GM21367 (cell line): ENCODE data around the gene POU4F3.

Experiments used
- ATAC-seq: cut with Tn5 transposase; IDR thresholded peaks from one replicate; pipeline ENCODE4 v1.9.1; 2021; ENCODE audit not compliant: unreplicated experiment

The POU4F3 gene

DNA sequence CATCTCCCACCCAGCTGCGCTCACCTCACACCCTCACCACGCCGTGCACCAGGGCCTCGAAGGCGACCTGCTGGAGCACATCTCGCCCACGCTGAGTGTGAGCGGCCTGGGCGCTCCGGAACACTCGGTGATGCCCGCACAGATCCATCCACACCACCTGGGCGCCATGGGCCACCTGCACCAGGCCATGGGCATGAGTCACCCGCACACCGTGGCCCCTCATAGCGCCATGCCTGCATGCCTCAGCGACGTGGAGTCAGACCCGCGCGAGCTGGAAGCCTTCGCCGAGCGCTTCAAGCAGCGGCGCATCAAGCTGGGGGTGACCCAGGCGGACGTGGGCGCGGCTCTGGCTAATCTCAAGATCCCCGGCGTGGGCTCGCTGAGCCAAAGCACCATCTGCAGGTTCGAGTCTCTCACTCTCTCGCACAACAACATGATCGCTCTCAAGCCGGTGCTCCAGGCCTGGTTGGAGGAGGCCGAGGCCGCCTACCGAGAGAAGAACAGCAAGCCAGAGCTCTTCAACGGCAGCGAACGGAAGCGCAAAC, 1.1 kb downstream of the POU4F3 start:
- ATAC-seq = no peak

DNA sequence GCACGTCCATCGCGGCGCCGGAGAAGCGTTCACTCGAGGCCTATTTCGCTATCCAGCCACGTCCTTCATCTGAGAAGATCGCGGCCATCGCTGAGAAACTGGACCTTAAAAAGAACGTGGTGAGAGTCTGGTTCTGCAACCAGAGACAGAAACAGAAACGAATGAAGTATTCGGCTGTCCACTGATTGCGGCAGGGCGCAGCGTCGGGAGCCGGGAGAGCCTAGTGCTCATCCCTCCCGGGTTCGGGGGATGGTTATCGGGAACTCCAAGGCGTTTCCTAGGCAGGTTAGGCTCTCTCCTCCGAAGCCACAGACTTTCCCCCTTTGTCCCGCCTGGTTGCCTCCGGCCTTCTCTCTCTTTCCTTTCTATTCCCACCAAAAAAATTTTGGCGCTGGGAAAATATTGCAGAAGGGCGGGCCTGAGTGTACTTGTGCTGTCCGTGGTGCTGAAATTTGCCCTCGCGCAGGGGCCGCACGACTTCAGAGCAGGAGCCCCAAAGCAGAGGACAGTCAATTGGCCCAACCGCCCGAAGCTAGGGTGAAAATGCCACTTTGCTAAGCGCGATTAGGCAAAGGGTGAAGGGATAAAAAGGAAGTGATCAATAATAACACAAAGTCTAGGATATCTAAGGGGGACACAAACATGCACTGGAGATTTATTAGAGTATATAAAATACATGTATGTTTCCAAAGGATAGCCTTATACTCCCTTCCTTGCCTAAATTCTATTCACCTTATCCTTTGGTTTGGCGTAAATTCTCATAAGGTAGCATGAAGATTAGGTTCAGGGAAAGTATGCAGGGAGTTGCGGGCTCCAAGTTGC, 1.8 kb downstream of the POU4F3 start:
- ATAC-seq = no peak

DNA sequence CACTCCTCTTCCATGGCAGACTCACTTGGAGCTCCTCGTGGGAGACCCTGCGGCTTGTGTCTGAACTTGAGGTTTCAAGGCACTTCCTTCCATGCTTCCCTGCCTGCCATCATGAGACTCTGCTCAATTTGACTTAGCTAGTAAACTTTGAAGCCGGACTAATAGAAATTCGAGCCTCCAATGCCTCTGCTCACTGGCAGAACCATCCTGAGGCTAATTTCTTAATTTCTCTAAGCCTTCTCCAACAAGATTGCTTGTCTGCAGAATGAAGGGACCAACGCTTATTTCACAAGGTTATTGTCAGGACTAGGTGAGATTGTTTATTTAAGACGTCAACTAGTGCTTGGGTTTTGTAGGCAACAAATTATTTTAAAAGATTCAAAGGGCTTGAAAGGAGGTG, 3.2 kb downstream of the POU4F3 start:
- ATAC-seq = no peak

DNA sequence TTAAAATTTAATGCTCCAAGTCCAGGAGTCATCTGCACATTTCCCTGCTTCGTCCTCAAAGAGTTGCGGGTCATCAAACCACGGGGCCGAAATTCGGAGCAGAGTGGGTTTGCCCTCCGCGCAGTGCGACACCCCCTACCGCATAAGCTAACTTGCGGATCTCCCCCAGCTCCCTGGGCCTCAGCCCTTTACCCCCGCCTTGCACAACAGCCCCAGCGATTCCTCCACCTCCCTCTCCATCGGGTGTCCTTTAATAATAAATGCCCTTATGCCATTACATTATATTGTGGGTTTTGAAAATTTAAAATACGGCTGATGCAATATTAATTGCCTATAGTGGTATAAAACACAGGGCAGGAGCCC, 3.9 kb downstream of the POU4F3 start:
- no peak for ATAC-seq

DNA sequence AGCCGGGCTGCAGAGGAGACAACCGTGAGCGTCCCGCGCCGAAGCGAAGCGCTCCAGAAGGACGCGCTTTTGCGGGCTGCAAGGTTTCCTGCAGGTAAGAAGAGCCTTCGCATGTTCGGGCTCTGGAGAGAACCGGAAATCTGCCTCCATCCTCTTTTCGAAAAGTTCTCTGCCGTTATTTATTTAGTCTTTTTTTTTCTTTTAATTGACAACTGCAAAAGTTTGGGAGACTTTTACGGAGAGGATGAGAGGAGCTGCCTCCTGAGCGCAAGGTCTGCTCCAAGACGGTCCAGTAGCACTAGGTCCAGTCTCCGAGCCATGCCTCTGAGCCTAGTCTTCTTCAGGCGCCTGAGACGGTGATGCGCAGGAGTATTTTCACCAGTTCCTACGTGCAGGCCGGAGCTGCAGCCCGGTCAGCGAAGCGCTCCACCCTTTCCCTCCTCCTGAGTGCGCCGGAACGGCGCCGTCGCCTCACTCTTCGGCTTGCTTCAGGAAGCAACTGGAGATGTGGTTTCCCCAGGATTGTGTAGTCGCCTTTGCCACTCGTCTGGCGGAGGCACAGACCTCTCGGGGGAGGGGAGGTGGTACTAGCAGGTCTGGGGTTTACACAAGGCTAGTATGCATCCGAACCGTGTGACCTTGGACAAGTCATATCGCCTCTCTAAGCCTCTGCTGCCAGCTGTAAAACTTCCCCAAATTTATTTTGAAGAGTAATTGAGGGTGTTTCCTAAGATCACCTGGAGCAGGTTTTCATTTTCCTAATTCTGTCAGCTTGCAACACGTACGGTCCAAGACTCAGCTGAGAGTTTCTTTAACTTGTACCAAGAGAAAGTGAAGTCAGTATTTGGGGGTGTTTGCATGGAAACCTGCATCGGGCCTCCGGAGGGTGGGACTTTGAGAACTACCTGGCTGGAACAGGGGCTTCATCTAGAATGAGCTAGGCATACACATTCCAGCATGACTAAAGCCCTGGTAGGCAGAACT, 4.5 kb downstream of the POU4F3 start:
- ATAC-seq = no peak

DNA sequence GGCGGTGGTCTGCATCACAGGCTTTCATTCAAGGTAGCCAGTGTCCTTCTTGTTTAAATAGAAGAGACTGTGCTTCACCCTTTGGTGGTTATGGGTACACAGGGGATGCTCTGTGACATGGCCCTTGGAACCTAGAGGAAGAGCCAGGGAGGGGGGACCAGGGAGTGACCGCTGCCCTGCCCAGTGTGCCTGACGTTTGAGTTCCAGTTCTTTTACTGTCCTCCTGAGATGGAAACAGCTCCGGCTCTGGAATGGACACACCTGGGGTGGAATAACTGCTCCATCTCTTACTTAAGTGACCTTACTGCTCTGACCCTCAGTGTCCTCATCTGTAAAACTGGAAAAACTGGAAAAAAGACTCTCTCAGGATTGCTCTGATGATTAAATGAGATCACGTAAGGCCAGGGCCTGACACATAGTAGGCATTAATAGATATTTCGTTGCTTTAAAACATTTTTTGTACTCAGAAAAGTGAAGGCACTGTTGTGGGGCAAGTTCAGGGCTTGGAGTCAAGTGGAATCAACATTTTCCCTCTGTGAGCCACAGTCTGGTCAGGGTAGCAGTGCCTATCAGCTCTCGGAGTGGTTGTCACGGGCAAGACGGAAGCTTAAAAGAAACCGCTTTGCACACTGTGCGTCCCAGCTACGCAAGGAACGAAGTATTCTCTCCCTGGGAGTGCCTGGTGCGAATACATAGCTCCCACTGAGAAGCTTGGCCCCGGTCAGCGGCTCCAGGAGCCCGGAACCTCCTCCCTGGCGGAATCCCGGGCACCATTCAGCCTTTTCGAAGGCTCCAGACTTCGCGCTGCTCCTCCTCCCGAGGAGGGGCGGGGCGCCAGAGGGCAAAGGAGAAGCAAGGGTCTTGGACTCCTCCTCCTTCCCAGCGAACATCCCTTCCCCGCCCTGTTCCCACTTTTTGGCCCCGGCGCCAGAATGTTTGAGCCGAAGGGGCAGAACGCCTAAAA, 5.8 kb downstream of the POU4F3 start:
- ATAC-seq = no peak

DNA sequence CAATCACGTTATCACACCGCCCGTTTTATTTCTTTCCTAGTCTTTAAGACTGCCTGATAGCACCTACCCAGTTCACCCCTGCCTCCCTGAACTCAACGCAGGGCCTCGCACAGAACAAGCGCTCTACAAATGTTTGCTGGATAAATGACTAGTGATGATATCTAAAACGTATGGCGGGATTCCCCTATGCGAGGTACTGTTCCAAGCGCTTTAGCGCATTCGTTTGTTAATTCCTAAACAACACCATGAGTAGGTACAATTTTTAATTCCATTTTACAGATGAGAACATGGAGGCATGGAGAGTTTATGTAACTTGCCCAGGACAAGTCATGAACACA, 6.6 kb downstream of the POU4F3 start:
- ATAC-seq = no peak

DNA sequence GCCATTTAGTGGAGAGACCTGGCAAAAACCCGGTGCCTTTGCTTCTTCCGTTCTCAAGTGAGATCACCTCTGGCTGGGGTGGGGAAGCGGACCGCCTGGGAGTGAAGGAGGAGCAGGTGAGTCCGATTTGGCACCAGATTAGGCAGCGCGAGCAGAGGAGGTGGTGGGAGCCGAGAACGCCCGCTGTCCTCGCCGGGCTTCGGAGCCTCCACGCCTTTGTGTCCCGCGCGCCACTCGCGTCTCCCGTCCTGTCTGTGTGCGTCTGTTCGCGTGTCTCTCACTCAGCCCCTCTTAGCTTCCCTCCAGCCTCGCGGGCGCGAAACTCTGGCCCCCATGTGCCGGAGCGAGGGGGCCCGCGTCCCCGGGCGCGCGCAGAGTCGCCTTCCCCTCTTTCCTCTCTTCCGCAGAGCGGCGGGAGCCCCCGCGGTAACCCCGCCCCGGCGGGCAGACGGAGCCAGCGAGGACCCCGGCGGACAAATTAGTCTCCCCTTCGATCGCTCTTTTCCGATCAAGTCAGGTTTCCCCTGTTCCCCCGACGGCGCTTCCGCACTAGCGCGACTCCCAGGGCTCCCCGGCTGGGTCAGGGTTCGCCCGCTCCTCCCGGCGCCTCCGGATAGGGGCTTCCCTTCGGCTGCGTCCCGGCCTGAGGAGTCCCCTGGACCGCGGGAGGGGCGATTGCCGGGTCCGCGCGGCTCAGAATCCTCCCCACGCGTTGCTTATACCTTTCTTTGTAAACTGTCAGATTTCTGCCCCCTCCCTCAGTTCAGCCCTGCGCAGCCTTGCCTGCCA, 7.1 kb downstream of the POU4F3 start:
- ATAC-seq = no peak

DNA sequence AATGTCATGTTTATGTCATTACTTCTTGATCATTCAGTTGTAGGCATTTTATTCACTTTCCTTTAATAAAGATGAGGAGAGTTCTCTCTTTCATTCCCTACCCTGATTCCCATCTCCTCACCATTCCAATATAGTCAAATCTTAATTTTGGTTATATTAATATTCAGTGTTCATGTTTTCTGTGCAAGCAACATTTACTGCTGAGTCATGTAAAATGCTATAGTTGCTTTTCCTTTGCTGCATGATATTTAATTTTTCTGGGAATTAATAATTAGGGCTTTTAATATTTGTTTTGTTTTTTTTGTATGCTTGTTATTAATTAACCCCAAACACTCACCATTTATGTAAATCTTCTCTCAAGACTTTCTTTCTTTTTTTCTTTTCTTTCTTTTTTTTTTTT, 18.5 kb downstream of the POU4F3 start:
- no peak for ATAC-seq

DNA sequence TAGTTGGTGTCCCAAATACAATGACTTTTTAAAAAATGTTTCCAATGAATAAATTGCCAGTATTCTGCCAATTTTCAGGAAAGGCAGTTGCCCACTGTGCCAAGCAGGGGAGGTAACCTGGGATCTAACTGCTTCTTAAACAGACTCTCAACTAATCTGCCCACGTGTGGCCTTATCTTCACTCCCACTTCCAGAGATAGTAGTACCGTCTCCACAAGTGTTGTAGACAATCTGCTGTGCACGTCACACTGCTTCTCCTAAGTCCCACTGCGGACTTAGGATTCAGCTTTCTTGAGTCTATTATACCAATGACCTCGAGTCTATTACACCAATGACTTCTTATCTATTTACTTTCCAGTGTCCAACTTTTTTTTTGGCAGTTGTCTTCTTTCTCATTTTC, 21.2 kb downstream of the POU4F3 start:
- no peak for ATAC-seq

DNA sequence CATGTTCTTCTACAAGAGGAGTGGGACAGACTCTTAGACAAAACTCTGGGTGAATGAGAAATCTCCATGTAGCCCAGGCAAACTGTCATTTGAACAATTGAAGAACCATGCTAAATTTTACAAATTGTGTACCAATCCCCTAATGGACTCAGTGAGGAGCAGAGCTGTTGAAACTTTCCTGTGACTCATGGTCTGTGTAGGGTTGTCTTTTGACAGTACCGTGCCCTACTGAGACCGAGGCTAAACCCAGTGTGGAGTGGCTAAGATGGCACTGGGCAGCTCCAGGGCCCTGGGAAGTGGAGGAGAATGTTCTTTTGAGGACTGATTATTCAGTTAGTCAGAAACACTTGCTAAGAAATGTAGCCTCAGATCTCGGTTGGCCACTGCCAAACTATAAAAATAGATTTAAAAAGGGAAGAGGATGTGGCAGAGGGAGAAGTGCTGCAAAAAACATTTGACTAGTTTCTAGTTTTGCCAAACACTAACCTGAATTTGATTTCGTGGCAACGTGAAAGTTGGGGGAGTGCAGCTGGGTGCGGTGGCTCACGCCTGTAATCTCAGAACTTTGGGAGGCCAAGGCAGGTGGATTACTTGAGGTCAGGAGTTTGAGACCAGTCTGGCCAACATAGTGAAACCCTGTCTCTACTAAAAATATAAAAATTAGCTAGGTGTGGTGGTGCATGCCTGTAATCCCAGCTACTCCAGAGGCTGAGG, 24.7 kb downstream of the POU4F3 start:
- no peak for ATAC-seq

DNA sequence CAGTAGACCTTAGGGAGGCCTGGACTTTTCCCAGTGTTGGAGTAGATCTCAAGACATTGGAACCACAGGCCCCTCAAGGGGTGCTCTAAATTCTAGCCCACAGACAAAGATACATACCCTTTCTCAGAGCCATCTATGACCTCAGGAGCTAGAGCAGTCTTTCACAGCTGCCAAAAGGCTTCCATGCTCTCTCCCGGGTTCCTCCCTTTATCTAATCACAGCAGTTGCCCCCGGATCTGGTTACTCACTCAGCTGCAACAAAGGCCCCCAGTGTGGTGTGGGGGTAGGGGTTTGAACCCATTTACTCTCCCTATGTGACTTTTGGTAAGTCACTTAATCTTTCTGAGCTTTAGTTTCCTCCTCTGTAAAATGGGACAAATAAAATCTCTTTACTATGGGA, 27.0 kb downstream of the POU4F3 start:
- ATAC-seq = no peak

DNA sequence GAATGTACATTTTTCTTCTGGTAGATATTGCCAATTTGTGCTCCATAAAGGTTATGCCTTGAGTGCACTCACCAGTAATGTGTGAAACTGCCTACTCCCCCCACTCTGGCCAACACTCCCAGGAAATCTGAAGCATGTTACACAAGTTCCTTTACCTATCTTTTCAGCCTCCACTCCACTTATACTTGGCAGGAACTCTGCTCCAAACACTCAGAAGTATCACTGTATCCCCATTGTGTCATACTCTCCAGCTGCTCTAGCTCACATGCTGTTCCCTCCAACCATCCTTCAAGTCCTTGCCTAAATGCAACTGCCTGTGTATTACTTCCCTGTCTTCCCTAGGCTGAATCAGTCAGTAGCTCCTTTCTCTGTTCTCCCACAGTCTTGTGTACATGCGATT, 28.3 kb downstream of the POU4F3 start:
- no peak for ATAC-seq

DNA sequence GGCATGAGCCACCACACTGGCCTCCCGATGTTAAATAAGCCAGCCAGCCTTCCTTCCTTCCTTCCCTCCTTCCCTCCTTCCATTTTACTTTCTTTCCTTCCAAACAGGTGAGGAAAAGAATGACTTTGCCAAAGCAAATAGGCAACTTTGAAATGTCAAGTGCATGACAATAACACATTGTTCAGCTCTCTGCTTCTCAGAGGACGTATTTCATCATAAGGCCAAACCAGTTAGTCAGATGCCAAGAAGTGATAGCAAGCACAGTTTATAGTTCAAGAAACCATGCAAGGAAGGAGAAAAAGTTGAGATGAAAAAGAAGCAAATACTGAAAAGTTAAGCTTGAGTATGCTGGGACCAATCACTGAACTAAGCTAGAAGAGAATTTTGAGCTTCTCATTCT, 29.5 kb downstream of the POU4F3 start:
- no peak for ATAC-seq

DNA sequence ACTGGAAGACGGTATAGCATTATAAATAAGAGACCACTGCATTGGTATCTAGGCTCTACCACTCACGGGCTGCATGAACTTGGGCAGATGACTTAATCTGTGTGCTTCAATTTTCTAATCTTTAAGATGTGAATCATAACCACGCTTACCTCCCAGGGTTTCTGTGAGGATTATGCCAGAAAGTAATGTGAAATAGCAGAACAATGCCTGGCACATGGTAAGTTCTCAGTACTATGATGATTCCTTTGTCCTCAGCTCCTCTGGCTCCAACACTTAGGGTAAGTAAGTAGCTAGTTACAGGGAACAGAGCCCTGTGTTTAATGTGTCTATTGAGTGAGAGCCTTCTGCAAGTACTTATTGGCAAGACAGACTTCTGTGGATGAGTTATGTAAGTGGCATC, 31.1 kb downstream of the POU4F3 start:
- ATAC-seq = no peak

DNA sequence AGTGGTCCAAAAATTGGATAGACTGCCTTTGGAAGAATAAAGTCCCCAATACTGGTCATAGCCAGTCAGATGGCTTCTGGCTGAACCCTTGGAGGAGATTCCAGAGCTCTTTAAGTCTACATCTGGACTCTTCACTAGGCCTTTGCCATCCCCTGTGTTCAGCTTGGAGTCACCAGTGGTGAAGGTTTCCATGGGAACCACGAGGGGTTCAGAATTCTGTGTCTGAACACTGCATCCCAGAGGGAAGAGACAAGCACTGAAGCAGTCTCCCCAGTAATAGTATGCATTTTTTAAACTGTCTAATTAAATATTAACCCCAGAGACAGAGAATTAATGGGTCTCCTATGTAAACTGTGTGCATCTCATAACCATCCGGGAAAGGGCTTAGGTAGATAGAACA, 38.2 kb downstream of the POU4F3 start:
- no peak for ATAC-seq

DNA sequence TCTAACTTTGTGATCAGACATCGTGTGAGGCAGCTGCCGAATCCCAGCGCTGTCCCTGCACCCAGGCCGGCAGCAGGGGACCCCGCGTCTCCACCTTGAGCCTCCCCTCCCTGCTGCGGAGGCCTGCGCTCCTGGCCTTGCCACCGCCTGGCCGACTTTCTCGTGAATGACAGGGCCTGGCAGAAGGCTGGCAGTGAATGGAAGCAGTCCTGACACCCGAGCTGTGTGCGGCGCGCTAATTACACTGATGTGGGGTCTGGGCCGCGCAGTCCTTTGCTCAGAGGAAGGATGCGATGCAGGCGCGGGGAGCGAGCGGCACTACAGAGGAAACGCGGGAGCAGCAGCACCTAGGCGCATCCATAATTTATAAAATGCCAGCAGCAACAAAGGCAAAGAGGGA, 40.3 kb downstream of the POU4F3 start:
- ATAC-seq = no peak

DNA sequence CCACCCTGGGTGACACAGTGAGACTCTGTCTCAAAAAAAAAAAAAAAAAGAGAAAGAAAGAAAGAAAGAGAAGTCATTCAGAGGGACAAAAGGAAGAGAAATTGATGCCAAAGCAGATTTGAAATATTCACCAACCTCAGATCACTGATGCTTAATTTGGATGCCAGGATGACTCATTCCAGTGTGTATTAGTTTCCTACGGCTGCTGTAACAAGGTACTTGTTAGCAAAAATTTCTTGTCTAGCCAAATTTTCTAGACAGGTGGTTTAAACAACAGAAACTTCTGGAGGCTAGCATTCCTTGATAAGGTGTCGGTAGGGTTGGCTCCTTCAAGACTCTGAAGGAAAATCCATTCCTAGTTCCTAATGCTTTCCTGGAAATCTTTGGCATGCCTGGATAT, 42.1 kb downstream of the POU4F3 start:
- no peak for ATAC-seq

DNA sequence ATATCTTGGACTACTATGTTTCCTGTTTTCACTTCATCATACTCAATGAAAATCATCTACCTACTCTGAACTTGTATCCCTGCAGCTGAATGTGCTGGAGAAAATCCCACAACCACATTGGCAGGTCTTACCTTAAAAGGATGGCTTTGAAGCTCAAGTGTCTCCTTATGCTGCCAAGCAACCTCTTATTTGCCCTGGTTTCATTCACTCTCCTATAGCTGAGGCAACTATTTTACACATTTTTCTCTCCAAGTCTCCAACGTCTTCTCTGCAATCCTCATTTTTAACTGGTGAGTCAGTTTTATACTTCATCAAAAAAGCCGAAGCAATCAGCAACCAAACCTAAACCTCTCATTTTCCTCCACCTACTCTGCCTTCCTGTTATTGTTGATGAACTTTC, 49.7 kb downstream of the POU4F3 start:
- no peak for ATAC-seq
